Activated CD8-positive, alpha-beta memory T cell treated with anti-CD3 and anti-CD28 coated beads for 36 hours (primary cell): Measurements from ENCODE around the gene MDFIC2. TPM values are rescaled to one million over a fixed set of nuclear protein-coding genes. Genes with fewer than 3 reads are reported as not detected.
"Not testable (repeated sequence)": the region's sequence is repeated elsewhere in the genome, so short reads cannot be mapped to it uniquely, and the experiment has no call there.

ENCODE experiments used
- CTCF ChIA-PET: fragments of 350-600 bp; sonication (Branson Sonifier 250); formaldehyde crosslinking; loops from one replicate; lab custom pipeline; 2021; ENCODE audit warnings: antibody characterized with exemption; lab: Charles Lee
- POLR2A ChIA-PET: fragments of 350-600 bp; sonication (Branson Sonifier 250); formaldehyde crosslinking; loops from one replicate; lab custom pipeline; 2021; ENCODE audit warnings: antibody characterized with exemption; lab: Charles Lee
- total RNA-seq, 2 experiments: library from RNA; stranded (reverse); gene quantifications; one replicate each; pipeline ENCODE4 v1.2.3, GENCODE V29; 2021

The MDFIC2 gene
- total RNA-seq, 2 experiments from 2014 or later, result not detected

GRCh38 chr3:70264122-70264780 lies 48.2 kb downstream of the MDFIC2 start:
- POLR2A ChIA-PET, result no interaction called here

GRCh38 chr3:70261283-70261682 lies 51.2 kb downstream of the MDFIC2 start:
- ChIA-PET POLR2A (no interaction called here), CTCF (no interaction called here)

More at GRCh38 chr3:70264122-70264780, 48.2 kb downstream of the MDFIC2 start:
- CTCF ChIA-PET, result no interaction called here

- CTCF ChIA-PET, result interaction anchor here (0.6 kb wide), 1 partner anchor 405 kb away, joined by 3 read pairs; no protein-coding TSS in a partner anchor
These were observed 55.9 kb downstream of the MDFIC2 start for GRCh38 chr3:70256566-70256965.

GRCh38 chr3:70250492-70250891 lies 61.9 kb downstream of the MDFIC2 start:
- ChIA-PET POLR2A (no interaction called here), CTCF (no interaction called here)

More at GRCh38 chr3:70256566-70256965, 55.9 kb downstream of the MDFIC2 start:
- POLR2A ChIA-PET, result no interaction called here

- POLR2A ChIA-PET, result no interaction called here
- CTCF ChIA-PET, result no interaction called here
These were observed 62.8 kb downstream of the MDFIC2 start for GRCh38 chr3:70249509-70250160.

- CTCF ChIA-PET, result no interaction called here
- POLR2A ChIA-PET, result no interaction called here
These were observed 63.6 kb downstream of the MDFIC2 start for GRCh38 chr3:70248856-70249255.

GRCh38 chr3:70247955-70248354 lies 64.5 kb downstream of the MDFIC2 start:
- ChIA-PET CTCF (no interaction called here), POLR2A (no interaction called here)

GRCh38 chr3:70245746-70246525 lies 66.5 kb downstream of the MDFIC2 start:
- ChIA-PET POLR2A (no interaction called here), CTCF (no interaction called here)

- ChIA-PET CTCF (no interaction called here), POLR2A (no interaction called here)
These were observed 68.0 kb downstream of the MDFIC2 start for GRCh38 chr3:70244422-70244821.

- CTCF ChIA-PET, result no interaction called here
- POLR2A ChIA-PET, result no interaction called here
These were observed 70.0 kb downstream of the MDFIC2 start for GRCh38 chr3:70242297-70242882.

GRCh38 chr3:70233812-70234211 lies 78.6 kb downstream of the MDFIC2 start:
- ChIA-PET POLR2A (no interaction called here), CTCF (no interaction called here)

GRCh38 chr3:70233112-70233511 lies 79.3 kb downstream of the MDFIC2 start:
- CTCF ChIA-PET, result no interaction called here
- POLR2A ChIA-PET, result no interaction called here

- POLR2A ChIA-PET, result no interaction called here
- CTCF ChIA-PET, result no interaction called here
These were observed 81.2 kb downstream of the MDFIC2 start for GRCh38 chr3:70231266-70231701.

GRCh38 chr3:70227437-70227836 lies 85.0 kb downstream of the MDFIC2 start:
- POLR2A ChIA-PET, result no interaction called here
- CTCF ChIA-PET, result no interaction called here

- ChIA-PET POLR2A (no interaction called here), CTCF (no interaction called here)
These were observed 87.3 kb downstream of the MDFIC2 start for GRCh38 chr3:70225146-70225545.

GRCh38 chr3:70224337-70224736 lies 88.1 kb downstream of the MDFIC2 start:
- ChIA-PET POLR2A (no interaction called here), CTCF (no interaction called here)

GRCh38 chr3:70218471-70218870 lies 94.0 kb downstream of the MDFIC2 start:
- CTCF ChIA-PET, result no interaction called here
- POLR2A ChIA-PET, result no interaction called here

GRCh38 chr3:70211274-70211673 lies 101.2 kb downstream of the MDFIC2 start:
- CTCF ChIA-PET, POLR2A ChIA-PET: not testable (repeated sequence)

- CTCF ChIA-PET, result no interaction called here
- POLR2A ChIA-PET, result no interaction called here
These were observed 110.5 kb downstream of the MDFIC2 start for GRCh38 chr3:70201975-70202374.

GRCh38 chr3:70189884-70190473 lies 122.5 kb downstream of the MDFIC2 start:
- CTCF ChIA-PET, result no interaction called here
- POLR2A ChIA-PET, result no interaction called here
